DOHH2 (cell line): ENCODE measurements around the gene TEX9.
A peak's percentile ranks its signal among the peaks of the same experiment; 100 is the strongest.

Experiments used
- H3F3A ChIP-seq: fragments of 200-600 bp; sonication (generic), shearing (Covaris generic); 2 replicates; pipeline ENCODE4 v1.6.0; 2016; ENCODE audit warnings: antibody characterized with exemption, mild to moderate bottlenecking; ENCODE audit not compliant: control insufficient read depth, insufficient read depth
- H3K27ac ChIP-seq: fragments of 200-600 bp; sonication (generic); 2 replicates; pipeline ENCODE4 v1.5.1; 2014; ENCODE audit warnings: low read depth, mild to moderate bottlenecking, low read length, moderate library complexity
- H3K27me3 ChIP-seq: fragments of 200-600 bp; sonication (generic); 2 replicates; pipeline ENCODE4 v1.6.1; 2014; ENCODE audit warnings: mild to moderate bottlenecking, low read length, mixed read lengths; ENCODE audit not compliant: control insufficient read depth
- H3K36me3 ChIP-seq: fragments of 200-600 bp; sonication (generic); 2 replicates; pipeline ENCODE4 v1.6.1; 2014; ENCODE audit warnings: mild to moderate bottlenecking, low read length, moderate library complexity, mixed read lengths; ENCODE audit not compliant: control insufficient read depth
- H3K4me1 ChIP-seq: fragments of 200-600 bp; sonication (generic); 2 replicates; pipeline ENCODE4 v1.6.1; 2014; ENCODE audit warnings: mild to moderate bottlenecking, low read length, mixed read lengths; ENCODE audit not compliant: control insufficient read depth
- H3K4me2 ChIP-seq: fragments of 200-600 bp; sonication (generic); 2 replicates; pipeline ENCODE4 v1.6.0; 2014; ENCODE audit warnings: mild to moderate bottlenecking, low read length, moderate library complexity
- H3K4me3 ChIP-seq: fragments of 200-600 bp; sonication (generic); 2 replicates; pipeline ENCODE4 v1.5.1; 2014; ENCODE audit warnings: mild to moderate bottlenecking, low read length, mixed read lengths
- H3K79me2 ChIP-seq: fragments of 200-600 bp; sonication (generic); 2 replicates; pipeline ENCODE4 v1.6.1; 2014; ENCODE audit warnings: mild to moderate bottlenecking, low read length, mixed read lengths; ENCODE audit not compliant: control insufficient read depth
- H3K9me2 ChIP-seq: fragments of 200-600 bp; sonication (generic); replicated peaks from 2 replicates; pipeline ENCODE4 v1.6.1; 2014; ENCODE audit warnings: mild to moderate bottlenecking, low read length, mixed read lengths; ENCODE audit not compliant: control insufficient read depth
- H3K9me3 ChIP-seq: fragments of 200-600 bp; sonication (generic); 2 replicates; pipeline ENCODE4 v1.6.1; 2014; ENCODE audit warnings: antibody characterized with exemption, low read length, mixed read lengths; ENCODE audit not compliant: control insufficient read depth, insufficient read depth
- H4K20me1 ChIP-seq: fragments of 200-600 bp; sonication (generic); 2 replicates; pipeline ENCODE4 v1.6.0; 2014; ENCODE audit warnings: low read depth, mild to moderate bottlenecking, antibody characterized with exemption, low read length, moderate library complexity; ENCODE audit not compliant: control insufficient read depth, insufficient read depth
- EZH2phosphoT487 ChIP-seq: fragments of 200-600 bp; sonication (generic); IDR thresholded peaks from 2 replicates; pipeline ENCODE4 v1.6.1; 2017; ENCODE audit warnings: borderline replicate concordance, mild to moderate bottlenecking, antibody characterized with exemption, low read length, moderate library complexity, mixed read lengths
- TF ChIP-seq, protein P1 (sequence below): fragments of 200-600 bp; sonication (generic); IDR thresholded peaks from one replicate; pipeline ENCODE4 v1.5.1; 2014; ENCODE audit warnings: antibody characterized with exemption, mild to moderate bottlenecking, low read depth, low read length; ENCODE audit not compliant: poor library complexity, severe bottlenecking

Gene TEX9

DNA sequence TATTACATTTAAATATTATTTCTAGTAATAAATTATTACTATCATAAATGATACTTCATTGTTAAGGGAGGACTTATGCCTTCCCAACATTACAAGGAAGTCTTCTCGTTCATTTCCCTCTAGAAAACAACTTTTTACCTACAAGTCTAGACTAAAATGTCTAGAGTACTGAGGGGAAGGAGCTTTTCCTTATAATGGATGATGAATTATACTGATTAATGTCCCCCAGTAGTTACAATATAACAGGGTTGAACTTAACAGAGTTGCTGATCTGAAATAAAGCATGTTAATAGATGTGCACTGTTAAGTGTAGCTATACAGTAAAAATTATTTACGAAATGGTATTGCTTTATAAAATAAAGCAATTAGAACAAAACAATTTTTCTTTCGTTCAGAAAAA lies 102.4 kb downstream of the TEX9 start:
- H3K36me3 ChIP-seq: no peaks in the 10 kb centered on the region
- H3K4me1 ChIP-seq: peaks cover 32% of the 10 kb centered on the region
- no peaks in the 10 kb centered on the region for H3K9me3 ChIP-seq
- no peaks in the 10 kb centered on the region for H3K9me2 ChIP-seq
- peaks cover 8% of the 10 kb centered on the region for H3F3A ChIP-seq
- no peak overlapping the region; the same call in 1 of the 2 replicates for H3K4me2 ChIP-seq
- no peaks in the 10 kb centered on the region for H3K27me3 ChIP-seq
- H3K27ac ChIP-seq: no peak overlapping the region
- no peaks in the 10 kb centered on the region for H3K79me2 ChIP-seq
- no peaks in the 10 kb centered on the region for H4K20me1 ChIP-seq
- no peak overlapping the region for H3K4me3 ChIP-seq
- no peak for TF ChIP-seq EZH2phosphoT487
- TF ChIP-seq, protein P1, sequence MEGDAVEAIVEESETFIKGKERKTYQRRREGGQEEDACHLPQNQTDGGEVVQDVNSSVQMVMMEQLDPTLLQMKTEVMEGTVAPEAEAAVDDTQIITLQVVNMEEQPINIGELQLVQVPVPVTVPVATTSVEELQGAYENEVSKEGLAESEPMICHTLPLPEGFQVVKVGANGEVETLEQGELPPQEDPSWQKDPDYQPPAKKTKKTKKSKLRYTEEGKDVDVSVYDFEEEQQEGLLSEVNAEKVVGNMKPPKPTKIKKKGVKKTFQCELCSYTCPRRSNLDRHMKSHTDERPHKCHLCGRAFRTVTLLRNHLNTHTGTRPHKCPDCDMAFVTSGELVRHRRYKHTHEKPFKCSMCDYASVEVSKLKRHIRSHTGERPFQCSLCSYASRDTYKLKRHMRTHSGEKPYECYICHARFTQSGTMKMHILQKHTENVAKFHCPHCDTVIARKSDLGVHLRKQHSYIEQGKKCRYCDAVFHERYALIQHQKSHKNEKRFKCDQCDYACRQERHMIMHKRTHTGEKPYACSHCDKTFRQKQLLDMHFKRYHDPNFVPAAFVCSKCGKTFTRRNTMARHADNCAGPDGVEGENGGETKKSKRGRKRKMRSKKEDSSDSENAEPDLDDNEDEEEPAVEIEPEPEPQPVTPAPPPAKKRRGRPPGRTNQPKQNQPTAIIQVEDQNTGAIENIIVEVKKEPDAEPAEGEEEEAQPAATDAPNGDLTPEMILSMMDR: no peak

DNA sequence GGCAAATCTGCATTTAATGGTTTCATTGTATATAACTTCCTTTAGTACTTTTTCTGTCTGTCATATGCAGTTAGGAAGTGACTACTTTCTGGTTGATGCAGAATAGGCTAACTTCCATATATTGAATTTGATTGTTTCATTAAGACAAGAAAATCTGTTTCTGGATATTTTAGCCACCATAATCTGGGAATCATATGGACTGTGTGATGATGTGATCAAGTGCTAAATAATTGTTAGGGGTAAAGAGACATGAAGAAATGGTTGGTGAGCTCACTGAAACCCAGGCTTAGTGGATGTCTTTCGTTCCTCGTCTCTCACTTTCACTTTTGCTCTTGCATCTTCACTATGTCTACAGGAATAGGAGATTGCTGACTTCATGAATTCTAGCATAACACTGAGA lies 103.2 kb downstream of the TEX9 start:
- Histone ChIP-seq H3K9me3 (no peaks in the 10 kb centered on the region), H3K4me3 (peak overlapping the region; percentile 64), H3K27ac (no peak overlapping the region), H3K36me3 (no peaks in the 10 kb centered on the region), H3K79me2 (no peaks in the 10 kb centered on the region), H3K4me2 (peak overlapping the region; percentile 80), H3K27me3 (no peaks in the 10 kb centered on the region), H3K4me1 (peaks cover 32% of the 10 kb centered on the region), H3F3A (peaks cover 4% of the 10 kb centered on the region; the same call in 1 of the 2 replicates), H4K20me1 (no peaks in the 10 kb centered on the region), H3K9me2 (no peaks in the 10 kb centered on the region)
- TF ChIP-seq, protein P1: no peak
- TF ChIP-seq EZH2phosphoT487: no peak

DNA sequence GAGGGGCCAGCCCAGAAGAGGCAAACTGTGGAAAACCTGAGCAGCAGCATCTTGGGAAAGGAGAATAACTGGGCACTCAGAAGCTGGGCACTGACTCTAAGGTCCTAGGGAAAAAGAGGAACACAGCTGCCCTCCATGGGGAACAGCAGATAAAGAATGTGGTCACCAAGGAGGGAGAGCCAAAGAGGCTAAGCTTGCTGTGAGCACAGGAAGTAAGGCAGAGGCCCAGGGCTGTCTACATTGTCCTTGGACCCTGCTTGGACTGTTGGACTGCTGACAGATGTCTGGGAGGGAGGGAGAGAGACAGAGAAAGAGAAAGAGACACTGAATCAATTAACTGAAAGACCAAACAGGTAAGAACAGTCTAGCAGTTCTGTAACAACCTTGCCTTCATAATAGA lies 104.3 kb downstream of the TEX9 start:
- Histone ChIP-seq H3K9me2 (no peaks in the 10 kb centered on the region), H3K27me3 (no peaks in the 10 kb centered on the region), H4K20me1 (no peaks in the 10 kb centered on the region), H3K9me3 (no peaks in the 10 kb centered on the region), H3K27ac (no peak overlapping the region), H3K4me3 (no peak overlapping the region), H3K4me2 (no peak overlapping the region), H3F3A (peaks cover 4% of the 10 kb centered on the region; the same call in 1 of the 2 replicates), H3K4me1 (peaks cover 26% of the 10 kb centered on the region), H3K79me2 (no peaks in the 10 kb centered on the region), H3K36me3 (no peaks in the 10 kb centered on the region)
- TF ChIP-seq, protein P1: no peak
- TF ChIP-seq EZH2phosphoT487: no peak
